ENCODE data around the gene CCDC157. TPM values are rescaled to one million over a fixed set of nuclear protein-coding genes. Genes with fewer than 3 reads are reported as not detected.

CCDC157 gene
- total RNA-seq, 2 experiments from 2014 or later = 3.3 to 3.4 TPM

DNA sequence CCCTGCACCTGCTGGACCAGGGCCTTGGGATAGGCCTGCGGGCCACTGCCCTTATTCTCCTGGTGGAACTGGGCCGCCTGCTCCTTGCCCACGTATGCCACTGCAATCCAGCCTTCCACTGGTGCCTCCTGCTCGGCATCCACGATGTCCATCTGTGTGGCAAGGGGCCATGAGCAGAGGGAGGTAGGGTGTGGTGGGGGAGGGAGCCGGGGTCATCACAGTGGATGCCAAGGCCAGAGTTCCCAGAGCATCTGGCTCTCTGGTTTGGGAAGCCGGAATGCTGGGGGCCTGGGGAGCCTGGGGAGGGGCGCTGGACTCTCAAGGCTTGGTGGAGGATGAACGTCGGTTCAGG is 29.8 kb downstream of the CCDC157 start:
- peak overlapping the region; percentile 66 for H3K4me3 ChIP-seq (ENCODE audit: low read depth, low read length, poor library complexity, severe bottlenecking)
- CTCF ChIA-PET (ENCODE audit: unreplicated experiment) = interaction anchor here (0.6 to 1.2 kb wide), 3 partner anchors 51 to 99 kb away, joined by 3 to 9 read pairs (median 3); no protein-coding TSS in a partner anchor

DNA sequence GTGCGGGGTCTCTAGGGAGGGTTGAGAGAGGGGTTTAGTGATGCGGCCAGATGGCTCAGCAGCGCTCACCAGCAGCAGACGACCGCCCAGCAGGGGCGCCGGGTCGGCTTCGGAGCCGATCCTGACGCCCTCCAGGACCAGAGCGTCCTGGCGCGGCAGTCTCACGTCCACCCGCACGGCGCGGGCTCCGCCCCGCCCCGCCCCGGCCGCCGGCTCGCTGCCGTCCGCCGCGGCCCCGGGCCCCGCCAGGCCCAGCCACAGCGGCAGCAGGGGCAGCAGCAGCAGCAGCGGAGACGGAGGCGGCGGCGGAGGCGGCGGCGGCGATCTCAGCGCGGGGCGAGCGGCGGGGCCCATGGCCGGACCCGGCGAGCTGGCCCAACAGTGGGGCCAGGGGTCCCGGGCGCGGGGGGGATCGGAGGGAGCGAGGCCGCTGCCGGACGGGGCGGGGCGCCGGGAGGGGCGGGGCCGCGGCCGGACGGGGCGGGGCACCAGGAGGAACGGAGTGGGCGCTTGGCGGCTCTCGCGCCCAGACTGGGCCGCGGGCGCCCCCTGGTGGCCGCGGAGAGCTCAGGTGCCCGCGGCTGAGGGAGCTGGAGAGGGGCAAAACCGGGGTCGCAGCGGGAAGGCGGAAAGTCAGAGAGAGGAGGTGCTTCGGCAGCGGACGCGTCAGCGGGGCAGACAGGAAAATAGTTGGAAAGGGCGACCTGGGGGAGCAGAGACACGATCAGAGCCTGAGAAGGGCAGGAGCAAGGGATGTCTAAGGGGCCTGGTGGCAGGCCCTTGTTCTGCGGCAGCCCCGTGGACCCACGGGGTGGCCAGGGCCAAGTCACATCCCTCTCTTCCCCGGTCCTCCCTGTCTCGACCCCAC is 30.4 kb downstream of the CCDC157 start, which contains the start of gene RNF215:
RNF215 (minus strand) TSS at position 452 of the 868 bp plus-strand sequence; CDS start at position 354, 98 bp downstream.
- intact Hi-C loops (cut with micrococcal nuclease; ENCODE audit: unreplicated experiment) = loop anchor here (1.0 to 5.0 kb wide), 5 partner anchors 31 to 275 kb away; partner anchors contain the start of genes SF3A1 and TBC1D10A
- H3K9me3 ChIP-seq (ENCODE audit: low read length) = peaks cover 6% of the 10 kb centered on the region; the same call in 1 of the 2 replicates
- H3K4me3 ChIP-seq (ENCODE audit: low read depth, low read length, poor library complexity, severe bottlenecking) = peak within 1 kb of the TSS; percentile 66
- H3K79me2 ChIP-seq (ENCODE audit: insufficient read depth, low read depth, low read length) = no peaks in the 10 kb centered on the region
- H2AFZ ChIP-seq (ENCODE audit: low read length) = no peak within 1 kb of the TSS; the same call in 1 of the 2 replicates
- peak within 1 kb of the TSS; percentile 65 for H3K4me2 ChIP-seq (ENCODE audit: low read length)
- no peak within 1 kb of the TSS for H3K27ac ChIP-seq (ENCODE audit: low read depth, low read length, poor library complexity, severe bottlenecking)
- TF ChIP-seq, protein P1, sequence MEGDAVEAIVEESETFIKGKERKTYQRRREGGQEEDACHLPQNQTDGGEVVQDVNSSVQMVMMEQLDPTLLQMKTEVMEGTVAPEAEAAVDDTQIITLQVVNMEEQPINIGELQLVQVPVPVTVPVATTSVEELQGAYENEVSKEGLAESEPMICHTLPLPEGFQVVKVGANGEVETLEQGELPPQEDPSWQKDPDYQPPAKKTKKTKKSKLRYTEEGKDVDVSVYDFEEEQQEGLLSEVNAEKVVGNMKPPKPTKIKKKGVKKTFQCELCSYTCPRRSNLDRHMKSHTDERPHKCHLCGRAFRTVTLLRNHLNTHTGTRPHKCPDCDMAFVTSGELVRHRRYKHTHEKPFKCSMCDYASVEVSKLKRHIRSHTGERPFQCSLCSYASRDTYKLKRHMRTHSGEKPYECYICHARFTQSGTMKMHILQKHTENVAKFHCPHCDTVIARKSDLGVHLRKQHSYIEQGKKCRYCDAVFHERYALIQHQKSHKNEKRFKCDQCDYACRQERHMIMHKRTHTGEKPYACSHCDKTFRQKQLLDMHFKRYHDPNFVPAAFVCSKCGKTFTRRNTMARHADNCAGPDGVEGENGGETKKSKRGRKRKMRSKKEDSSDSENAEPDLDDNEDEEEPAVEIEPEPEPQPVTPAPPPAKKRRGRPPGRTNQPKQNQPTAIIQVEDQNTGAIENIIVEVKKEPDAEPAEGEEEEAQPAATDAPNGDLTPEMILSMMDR (conservative IDR thresholded peaks at IDR 0.05; ENCODE audit: low read length) = peak; percentile 82
- TF ChIP-seq EZH2phosphoT487 (IDR thresholded peaks at IDR 0.05; ENCODE audit: borderline replicate concordance, low read depth, low read length) = no peak
- DNase-seq (ENCODE audit: low spot score) = peak; percentile 86
- ChIA-PET POLR2A (interaction anchor here (0.7 kb wide), 1 partner anchor 31 kb away, joined by 3 read pairs; the partner anchor contains the start of genes CCDC157 and SF3A1), CTCF (ENCODE audit: unreplicated experiment) (interaction anchor here (0.6 to 1.2 kb wide), 4 partner anchors 52 to 99 kb away, joined by 3 to 9 read pairs (median 3); no protein-coding TSS in a partner anchor)
- no TSS peak for BruUV-seq (replicated peaks)
- H4K20me1 ChIP-seq (ENCODE audit: insufficient read depth, low read length) = no peaks in the 10 kb centered on the region
- no peaks in the 10 kb centered on the region for H3K9me2 ChIP-seq (ENCODE audit: insufficient read depth, low read length)
- H3K4me1 ChIP-seq (ENCODE audit: insufficient read depth, low read length, poor library complexity, severe bottlenecking) = peaks cover 23% of the 10 kb centered on the region
- H3K36me3 ChIP-seq (ENCODE audit: insufficient read depth, low read length) = no peaks in the 10 kb centered on the region; the same call in 1 of the 2 replicates

More for the DNA sequence above, 29.8 kb downstream of the CCDC157 start:
- Histone ChIP-seq H2AFZ (ENCODE audit: low read length) (no peak overlapping the region), H3K9me3 (ENCODE audit: low read length) (peaks cover 6% of the 10 kb centered on the region; the same call in 1 of the 2 replicates), H3K79me2 (ENCODE audit: insufficient read depth, low read depth, low read length) (no peaks in the 10 kb centered on the region), H4K20me1 (ENCODE audit: insufficient read depth, low read length) (no peaks in the 10 kb centered on the region), H3K4me2 (ENCODE audit: low read length) (peak overlapping the region; percentile 65), H3K4me1 (ENCODE audit: insufficient read depth, low read length, poor library complexity, severe bottlenecking) (peaks cover 17% of the 10 kb centered on the region), H3K9me2 (ENCODE audit: insufficient read depth, low read length) (no peaks in the 10 kb centered on the region), H3K27ac (ENCODE audit: low read depth, low read length, poor library complexity, severe bottlenecking) (no peak overlapping the region), H3K36me3 (ENCODE audit: insufficient read depth, low read length) (no peaks in the 10 kb centered on the region; the same call in 1 of the 2 replicates)
- no TSS peak for BruUV-seq (replicated peaks)
- POLR2A ChIA-PET = interaction anchor here (0.8 kb wide), 1 partner anchor 35 kb away, joined by 3 read pairs; no protein-coding TSS in a partner anchor
- TF ChIP-seq EZH2phosphoT487 (IDR thresholded peaks at IDR 0.05; ENCODE audit: borderline replicate concordance, low read depth, low read length) = no peak
- TF ChIP-seq, protein P1 (conservative IDR thresholded peaks at IDR 0.05; ENCODE audit: low read length) = no peak
- intact Hi-C loops (cut with micrococcal nuclease; ENCODE audit: unreplicated experiment) = loop anchor here (2.0 to 5.0 kb wide), 2 partner anchors 60 to 274 kb away; partner anchors contain the start of gene TBC1D10A
- DNase-seq (ENCODE audit: low spot score) = no peak

Measured in OCI-LY7 (cell line).